Stimulated activated CD4-positive, alpha-beta T cell treated with anti-CD3 and anti-CD28 coated beads, Interleukin-4, amount 100 ng/mL, for 48 hours (primary cell): Measurements from ENCODE around the gene RFX2.
"Not testable (repeated sequence)": the region's sequence is repeated elsewhere in the genome, so short reads cannot be mapped to it uniquely, and the experiment has no call there.

ENCODE experiments used
- DNase-seq, 2 donors: peaks; one replicate each; pipeline ENCODE4 v3.0.0-alpha.2; 2020; ENCODE audit warnings: low read depth in 2 of 2

Gene RFX2

GRCh38 chr19:5990289-5990797, 120.0 kb downstream of the RFX2 start:
- DNase-seq = no peak

GRCh38 chr19:5989388-5990074, 120.8 kb downstream of the RFX2 start:
- no peak for DNase-seq

- no peak for DNase-seq
Observed at GRCh38 chr19:5988517-5989387, 121.5 kb downstream of the RFX2 start.

GRCh38 chr19:5987077-5987818, 123.1 kb downstream of the RFX2 start:
- peak; percentile 58 to 69 for DNase-seq

DNA sequence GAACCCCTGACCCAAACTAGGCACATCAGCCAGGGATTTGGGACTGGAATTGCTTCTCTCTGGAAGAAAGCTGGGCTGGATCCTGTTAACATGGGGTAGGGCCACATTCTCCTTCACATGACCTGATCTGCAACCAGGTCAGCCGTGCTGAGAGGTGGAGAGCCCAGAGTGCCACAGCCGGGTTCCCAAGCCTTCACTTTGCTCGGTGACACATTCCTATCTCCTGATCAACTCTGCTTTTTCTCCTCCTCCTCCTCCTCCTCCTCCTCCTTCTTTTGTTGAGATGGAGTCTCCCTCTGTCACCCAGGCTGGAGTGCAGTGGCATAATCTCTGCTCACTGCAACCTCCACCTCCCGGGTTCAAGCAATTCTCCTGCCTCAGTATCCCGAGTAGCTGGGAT, 124.5 kb downstream of the RFX2 start:
- not testable (repeated sequence) for DNase-seq

DNA sequence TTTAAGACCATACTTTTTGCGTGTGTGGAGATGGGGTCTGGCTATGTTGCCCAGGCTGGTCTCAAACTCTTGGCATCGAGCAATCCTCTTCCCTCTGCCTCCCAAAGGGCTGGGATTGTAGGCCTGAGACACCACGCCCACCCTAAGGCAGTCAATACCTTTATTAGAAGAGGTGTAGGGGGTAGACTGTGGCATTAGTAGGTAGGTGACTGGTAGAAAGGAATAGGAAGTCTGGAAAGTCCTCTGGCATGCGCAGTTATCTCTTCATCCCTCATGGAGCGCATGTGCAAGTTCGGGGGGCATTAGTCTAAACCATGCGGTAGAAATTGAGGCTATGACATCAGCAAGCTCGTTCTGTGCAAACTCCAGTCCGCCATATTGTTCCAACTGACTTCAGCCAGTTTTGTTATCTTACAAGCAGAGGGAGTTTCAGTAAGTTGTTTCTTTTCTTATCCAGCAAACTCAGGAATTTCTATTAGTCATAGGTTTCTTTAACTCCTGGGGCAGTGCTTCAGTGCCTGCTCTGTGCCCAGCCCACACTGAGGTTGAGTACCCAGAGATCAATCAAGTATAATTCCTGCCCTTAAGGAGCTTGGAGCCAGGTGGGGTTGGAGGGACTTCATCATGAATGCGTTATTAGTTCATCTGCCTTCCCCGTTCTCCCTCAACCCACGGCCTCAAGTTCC, 125.1 kb downstream of the RFX2 start:
- no peak for DNase-seq

DNA sequence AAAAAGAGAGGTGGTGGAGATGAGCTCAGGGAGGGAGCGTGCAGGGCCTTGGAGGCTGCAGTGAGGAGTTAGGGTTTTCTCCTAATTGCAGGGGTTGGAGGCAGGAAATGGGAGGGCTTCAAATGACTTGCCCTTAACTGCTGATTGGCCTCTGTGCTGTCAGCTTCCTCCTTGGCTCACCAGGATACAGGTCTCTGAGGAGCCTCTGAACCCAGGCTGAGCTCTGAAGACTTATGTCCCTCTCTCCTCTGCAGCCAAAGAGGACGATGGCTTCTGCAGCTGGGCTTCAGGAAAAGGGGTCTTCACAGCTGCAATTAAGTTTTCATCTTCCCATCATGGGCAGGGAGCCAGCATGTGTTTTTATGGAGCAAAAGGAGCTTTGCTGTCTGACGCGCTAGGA, 125.7 kb downstream of the RFX2 start:
- DNase-seq = no peak

GRCh38 chr19:5983367-5983955, 126.8 kb downstream of the RFX2 start:
- no peak for DNase-seq

DNA sequence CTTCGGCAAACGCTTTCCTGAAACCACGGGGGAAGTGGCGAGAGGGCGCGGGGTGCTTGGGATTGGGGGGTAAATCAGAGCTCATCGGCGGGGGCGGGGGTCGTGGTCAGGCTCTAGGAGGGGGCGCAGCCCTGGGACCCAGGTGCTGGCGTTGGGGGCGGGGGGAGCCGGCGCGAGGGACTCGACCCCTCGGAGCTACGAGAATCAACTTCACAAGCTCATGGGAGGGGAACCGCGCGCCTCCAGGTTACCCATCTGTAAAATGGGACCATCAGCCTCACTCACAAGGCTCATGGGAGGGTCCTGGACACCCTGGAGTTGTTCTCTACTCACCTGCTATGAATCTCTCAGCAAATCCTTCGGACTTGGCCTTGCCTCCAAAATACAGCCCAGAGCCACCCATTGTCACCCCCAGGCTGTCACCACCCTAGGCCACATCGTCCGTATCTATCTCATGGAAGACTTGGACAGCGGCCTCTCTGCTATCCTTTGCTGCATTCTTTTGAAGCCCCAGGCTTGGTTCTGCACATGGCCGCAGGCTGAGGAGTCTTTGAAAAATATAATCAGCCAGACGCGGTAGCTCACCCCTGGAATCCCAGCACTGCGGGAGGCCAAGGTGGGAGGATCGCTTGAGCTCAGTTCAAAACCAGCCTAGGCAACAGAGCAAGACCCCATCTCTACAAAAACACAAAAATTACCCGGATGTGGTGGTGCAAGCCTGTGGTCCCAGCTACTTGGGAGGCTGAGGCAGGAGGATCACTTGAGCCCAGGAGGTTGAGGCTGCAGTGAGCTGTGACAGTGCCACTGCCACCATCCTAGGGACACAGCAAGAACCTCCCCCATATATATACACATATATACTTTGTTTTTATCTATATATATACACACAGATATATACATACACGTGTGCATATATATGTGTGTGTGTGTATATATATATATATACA, 131.4 kb downstream of the RFX2 start:
- DNase-seq = no peak

- peak; percentile 94 to 98 for DNase-seq
Observed at GRCh38 chr19:5977785-5978605, 132.3 kb downstream of the RFX2 start, which contains the start of gene RANBP3. Gene RANBP3, minus strand, starts transcription at chr19:5978140. Its CDS starts 58 bp downstream, at chr19:5978082.

DNA sequence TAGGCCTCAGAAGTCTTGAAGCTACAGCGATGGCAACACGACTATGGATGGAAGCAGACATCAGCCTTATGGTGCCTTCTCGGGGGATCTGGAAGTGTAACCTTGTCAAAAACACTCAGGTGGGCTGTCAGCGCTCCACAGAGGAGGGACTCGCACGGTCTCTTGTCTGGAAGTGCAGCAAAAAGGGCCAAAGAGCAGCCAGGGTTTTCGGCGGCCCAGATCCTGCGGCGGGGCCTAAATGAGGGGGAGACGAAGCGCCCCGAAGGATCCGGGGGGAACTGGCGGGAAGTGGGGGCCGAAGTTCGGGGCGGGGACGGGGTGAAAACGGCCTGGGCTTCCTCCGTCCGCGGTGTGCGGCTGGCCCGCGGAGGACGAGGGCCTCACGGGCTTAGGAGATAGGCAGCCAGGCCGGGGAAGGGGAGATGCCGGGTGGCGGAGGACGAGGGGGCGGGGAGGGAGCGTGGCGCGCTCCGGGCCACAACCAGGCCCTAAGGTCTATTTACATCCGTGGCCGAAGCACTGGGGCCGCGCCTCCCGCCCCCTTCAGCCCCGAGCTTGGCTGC, 133.0 kb downstream of the RFX2 start:
- no peak for DNase-seq

GRCh38 chr19:5976768-5977167, 133.5 kb downstream of the RFX2 start:
- DNase-seq = no peak

- DNase-seq = no peak
Observed at GRCh38 chr19:5975388-5975728, 134.9 kb downstream of the RFX2 start.

DNA sequence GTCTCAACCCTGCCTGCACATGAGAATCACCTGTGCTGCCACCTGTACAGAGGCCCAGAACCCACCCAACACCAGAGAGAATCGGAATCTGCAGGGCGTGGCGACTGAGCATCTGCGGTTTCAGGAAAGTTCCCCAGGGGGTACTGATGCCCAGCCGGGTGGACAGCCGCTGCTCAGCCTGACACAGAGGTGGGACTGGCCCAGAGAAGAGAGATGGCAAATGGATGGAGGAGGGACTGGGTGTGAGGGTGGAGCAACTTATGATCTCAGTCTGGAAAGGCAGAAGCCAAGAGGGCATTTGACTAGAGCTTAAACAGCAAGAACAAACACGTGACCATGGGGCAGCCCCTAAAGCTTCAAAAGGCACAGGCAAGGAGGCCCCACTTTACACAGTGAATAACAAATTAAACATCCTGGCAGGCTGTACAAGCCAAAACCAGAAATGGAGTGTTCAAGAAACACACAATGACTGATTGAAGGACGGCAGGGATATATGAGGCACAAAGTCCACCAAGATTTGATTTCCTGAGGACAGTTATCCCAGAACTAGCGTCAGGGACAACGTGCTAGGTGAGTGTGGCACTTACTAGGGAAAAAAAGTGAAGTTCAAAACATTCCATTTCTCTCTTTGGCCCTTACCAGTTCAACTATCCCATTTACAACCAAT, 135.4 kb downstream of the RFX2 start:
- DNase-seq = no peak

- DNase-seq = no peak
Observed at GRCh38 chr19:5973867-5974635, 136.2 kb downstream of the RFX2 start.

GRCh38 chr19:5973376-5973775, 136.9 kb downstream of the RFX2 start:
- DNase-seq = no peak

DNA sequence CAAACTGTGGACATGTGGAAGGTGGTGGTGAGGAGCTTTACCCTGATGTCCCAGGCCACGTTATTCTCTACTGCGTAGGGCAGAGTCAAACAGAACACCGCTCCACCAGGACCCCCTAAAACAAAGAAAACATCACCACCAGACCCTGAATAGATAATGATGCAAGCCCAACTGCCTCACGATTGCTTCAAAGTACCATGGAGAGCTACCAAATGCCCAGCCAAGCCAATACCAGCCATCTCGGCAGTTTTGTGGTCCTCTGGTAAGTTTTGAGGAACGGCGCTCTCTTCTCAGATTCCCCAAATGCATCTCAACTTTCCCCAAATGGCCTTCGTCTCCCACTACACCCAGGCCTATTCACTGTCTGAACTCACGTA, 138.0 kb downstream of the RFX2 start:
- no peak for DNase-seq
